ENCODE results near the gene PSMD14.

Gene PSMD14

DNA sequence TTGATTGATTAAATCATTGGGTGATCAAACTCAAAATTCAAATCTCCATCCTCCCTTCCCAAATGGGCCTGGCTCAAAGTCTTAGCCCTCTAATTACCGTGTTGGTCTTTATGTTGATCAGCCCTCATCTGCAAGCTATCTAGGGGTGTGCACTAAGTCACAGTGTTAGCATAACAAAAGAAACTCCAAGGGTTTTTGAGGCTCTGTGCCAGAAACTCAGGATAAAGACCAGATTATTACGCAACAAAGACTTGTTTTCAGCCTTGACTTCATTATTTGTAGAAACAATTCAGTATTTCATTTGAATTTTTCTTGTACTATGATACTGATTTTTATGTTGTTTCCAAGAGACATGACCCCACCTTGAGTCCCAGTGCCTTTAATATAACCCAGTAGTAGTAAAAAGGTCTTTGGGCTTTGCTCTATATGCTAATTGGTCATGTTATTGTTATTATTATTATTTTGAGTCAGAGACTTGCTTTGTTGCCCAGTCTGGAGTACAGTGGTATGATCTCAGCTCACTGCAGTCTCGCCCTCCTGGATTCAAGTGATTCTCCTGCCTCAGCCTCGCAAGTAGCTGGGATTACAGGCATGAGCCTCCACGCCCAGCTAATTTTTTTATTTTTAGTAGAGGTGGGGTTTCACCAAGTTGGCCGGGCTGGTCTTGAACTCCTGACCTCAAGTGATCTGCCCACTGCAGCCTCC is 13.9 kb downstream of the PSMD14 start:
- ChIA-PET CTCF (interaction anchor here (0.5 to 0.6 kb wide), 2 partner anchors 17 to 201 kb away, joined by 3 read pairs; no protein-coding TSS in a partner anchor), POLR2A (interaction anchor here (1.2 kb wide), 1 partner anchor 14 kb away, joined by 3 read pairs; the partner anchor contains the start of gene PSMD14)
- H3K36me3 ChIP-seq (ENCODE audit: control insufficient read depth in 2 of 2, insufficient read depth in 1 of 2, low read length in 2 of 2), result peaks cover 14 to 64% of the 10 kb centered on the region in 2 experiments; a peak in 2 of 3 replicates

DNA sequence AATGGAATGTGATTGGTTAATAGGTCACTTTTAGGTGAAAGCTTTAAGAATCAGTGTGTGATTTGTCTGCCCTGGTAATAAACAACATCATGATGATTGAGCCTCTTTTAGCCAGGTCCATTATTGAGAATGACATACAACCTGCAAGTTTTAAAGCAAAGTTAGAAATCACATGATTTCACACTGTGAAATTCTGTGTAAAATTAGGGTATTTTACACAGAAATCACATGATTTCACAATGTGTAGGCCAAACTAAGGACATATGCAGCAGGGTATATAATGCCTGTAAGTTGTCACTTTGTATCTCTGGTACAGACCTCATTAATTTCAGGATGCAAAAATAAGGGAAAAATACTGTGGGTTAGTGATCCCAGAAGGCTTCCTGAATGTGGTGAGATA is 16.7 kb downstream of the PSMD14 start:
- H3K27ac ChIP-seq (ENCODE audit: extremely low read depth, low read depth, low read length), result no peak overlapping the region
- H3K4me3 ChIP-seq (ENCODE audit: low read depth, low read length), result no peak overlapping the region
- CTCF ChIA-PET, result no interaction called here
- TF ChIP-seq ZNF114 (tag by site-specific recombination; IDR thresholded peaks at IDR 0.05), result no peak
- no peak for TF ChIP-seq ZNF571 (tag by site-specific recombination; IDR thresholded peaks at IDR 0.05)
- no peak for TF ChIP-seq ZNF335 (tag by site-specific recombination; conservative IDR thresholded peaks at IDR 0.05)
- TF ChIP-seq, protein P1, sequence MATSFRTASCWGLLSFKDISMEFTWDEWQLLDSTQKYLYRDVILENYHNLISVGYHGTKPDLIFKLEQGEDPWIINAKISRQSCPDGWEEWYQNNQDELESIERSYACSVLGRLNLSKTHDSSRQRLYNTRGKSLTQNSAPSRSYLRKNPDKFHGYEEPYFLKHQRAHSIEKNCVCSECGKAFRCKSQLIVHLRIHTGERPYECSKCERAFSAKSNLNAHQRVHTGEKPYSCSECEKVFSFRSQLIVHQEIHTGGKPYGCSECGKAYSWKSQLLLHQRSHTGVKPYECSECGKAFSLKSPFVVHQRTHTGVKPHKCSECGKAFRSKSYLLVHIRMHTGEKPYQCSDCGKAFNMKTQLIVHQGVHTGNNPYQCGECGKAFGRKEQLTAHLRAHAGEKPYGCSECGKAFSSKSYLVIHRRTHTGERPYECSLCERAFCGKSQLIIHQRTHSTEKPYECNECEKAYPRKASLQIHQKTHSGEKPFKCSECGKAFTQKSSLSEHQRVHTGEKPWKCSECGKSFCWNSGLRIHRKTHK (tag by site-specific recombination; IDR thresholded peaks at IDR 0.05), result no peak
- TF ChIP-seq, protein P2, sequence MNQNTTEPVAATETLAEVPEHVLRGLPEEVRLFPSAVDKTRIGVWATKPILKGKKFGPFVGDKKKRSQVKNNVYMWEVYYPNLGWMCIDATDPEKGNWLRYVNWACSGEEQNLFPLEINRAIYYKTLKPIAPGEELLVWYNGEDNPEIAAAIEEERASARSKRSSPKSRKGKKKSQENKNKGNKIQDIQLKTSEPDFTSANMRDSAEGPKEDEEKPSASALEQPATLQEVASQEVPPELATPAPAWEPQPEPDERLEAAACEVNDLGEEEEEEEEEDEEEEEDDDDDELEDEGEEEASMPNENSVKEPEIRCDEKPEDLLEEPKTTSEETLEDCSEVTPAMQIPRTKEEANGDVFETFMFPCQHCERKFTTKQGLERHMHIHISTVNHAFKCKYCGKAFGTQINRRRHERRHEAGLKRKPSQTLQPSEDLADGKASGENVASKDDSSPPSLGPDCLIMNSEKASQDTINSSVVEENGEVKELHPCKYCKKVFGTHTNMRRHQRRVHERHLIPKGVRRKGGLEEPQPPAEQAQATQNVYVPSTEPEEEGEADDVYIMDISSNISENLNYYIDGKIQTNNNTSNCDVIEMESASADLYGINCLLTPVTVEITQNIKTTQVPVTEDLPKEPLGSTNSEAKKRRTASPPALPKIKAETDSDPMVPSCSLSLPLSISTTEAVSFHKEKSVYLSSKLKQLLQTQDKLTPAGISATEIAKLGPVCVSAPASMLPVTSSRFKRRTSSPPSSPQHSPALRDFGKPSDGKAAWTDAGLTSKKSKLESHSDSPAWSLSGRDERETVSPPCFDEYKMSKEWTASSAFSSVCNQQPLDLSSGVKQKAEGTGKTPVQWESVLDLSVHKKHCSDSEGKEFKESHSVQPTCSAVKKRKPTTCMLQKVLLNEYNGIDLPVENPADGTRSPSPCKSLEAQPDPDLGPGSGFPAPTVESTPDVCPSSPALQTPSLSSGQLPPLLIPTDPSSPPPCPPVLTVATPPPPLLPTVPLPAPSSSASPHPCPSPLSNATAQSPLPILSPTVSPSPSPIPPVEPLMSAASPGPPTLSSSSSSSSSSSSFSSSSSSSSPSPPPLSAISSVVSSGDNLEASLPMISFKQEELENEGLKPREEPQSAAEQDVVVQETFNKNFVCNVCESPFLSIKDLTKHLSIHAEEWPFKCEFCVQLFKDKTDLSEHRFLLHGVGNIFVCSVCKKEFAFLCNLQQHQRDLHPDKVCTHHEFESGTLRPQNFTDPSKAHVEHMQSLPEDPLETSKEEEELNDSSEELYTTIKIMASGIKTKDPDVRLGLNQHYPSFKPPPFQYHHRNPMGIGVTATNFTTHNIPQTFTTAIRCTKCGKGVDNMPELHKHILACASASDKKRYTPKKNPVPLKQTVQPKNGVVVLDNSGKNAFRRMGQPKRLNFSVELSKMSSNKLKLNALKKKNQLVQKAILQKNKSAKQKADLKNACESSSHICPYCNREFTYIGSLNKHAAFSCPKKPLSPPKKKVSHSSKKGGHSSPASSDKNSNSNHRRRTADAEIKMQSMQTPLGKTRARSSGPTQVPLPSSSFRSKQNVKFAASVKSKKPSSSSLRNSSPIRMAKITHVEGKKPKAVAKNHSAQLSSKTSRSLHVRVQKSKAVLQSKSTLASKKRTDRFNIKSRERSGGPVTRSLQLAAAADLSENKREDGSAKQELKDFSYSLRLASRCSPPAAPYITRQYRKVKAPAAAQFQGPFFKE (tag by site-specific recombination; IDR thresholded peaks at IDR 0.05; ENCODE audit: borderline replicate concordance), result no peak
- no peak for TF ChIP-seq ZNF561 (tag by site-specific recombination; IDR thresholded peaks at IDR 0.05; ENCODE audit: borderline replicate concordance)
- no peak for TF ChIP-seq ZNF792 (tag by site-specific recombination; IDR thresholded peaks at IDR 0.05)
- TF ChIP-seq ZNF501 (tag by site-specific recombination; IDR thresholded peaks at IDR 0.05), result no peak
- no peak for TF ChIP-seq ZNF394 (tag by site-specific recombination; IDR thresholded peaks at IDR 0.05; ENCODE audit: borderline replicate concordance)
- no peak for TF ChIP-seq ZNF621 (tag by site-specific recombination; IDR thresholded peaks at IDR 0.05)
- no peak for TF ChIP-seq ZSCAN30 (tag by site-specific recombination; IDR thresholded peaks at IDR 0.05)
- no peak for TF ChIP-seq ZNF184 (tag by site-specific recombination; IDR thresholded peaks at IDR 0.05)
- no peak for TF ChIP-seq ZNF221 (tag by site-specific recombination; IDR thresholded peaks at IDR 0.05; ENCODE audit: borderline replicate concordance)
- TF ChIP-seq HOXC10 (CRISPR knock-in tag; IDR thresholded peaks at IDR 0.05), result no peak
- TF ChIP-seq, protein P3, sequence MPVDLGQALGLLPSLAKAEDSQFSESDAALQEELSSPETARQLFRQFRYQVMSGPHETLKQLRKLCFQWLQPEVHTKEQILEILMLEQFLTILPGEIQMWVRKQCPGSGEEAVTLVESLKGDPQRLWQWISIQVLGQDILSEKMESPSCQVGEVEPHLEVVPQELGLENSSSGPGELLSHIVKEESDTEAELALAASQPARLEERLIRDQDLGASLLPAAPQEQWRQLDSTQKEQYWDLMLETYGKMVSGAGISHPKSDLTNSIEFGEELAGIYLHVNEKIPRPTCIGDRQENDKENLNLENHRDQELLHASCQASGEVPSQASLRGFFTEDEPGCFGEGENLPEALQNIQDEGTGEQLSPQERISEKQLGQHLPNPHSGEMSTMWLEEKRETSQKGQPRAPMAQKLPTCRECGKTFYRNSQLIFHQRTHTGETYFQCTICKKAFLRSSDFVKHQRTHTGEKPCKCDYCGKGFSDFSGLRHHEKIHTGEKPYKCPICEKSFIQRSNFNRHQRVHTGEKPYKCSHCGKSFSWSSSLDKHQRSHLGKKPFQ (tag by site-specific recombination; IDR thresholded peaks at IDR 0.05), result no peak
- TF ChIP-seq ZNF658 (tag by site-specific recombination; IDR thresholded peaks at IDR 0.05), result no peak
- no peak for TF ChIP-seq ZFP69B (tag by site-specific recombination; IDR thresholded peaks at IDR 0.05)
- no peak for TF ChIP-seq MEIS1 (CRISPR knock-in tag; IDR thresholded peaks at IDR 0.05; ENCODE audit: borderline replicate concordance)
- H3K4me1 ChIP-seq (ENCODE audit: control insufficient read depth, insufficient read depth, low read length), result no peaks in the 10 kb centered on the region
- peaks cover 14 to 60% of the 10 kb centered on the region in 2 experiments; a peak in 2 of 3 replicates for H3K36me3 ChIP-seq (ENCODE audit: control insufficient read depth in 2 of 2, insufficient read depth in 1 of 2, low read length in 2 of 2)
- POLR2A ChIA-PET, result no interaction called here
- H3K9me3 ChIP-seq (ENCODE audit: control insufficient read depth, insufficient read depth, low read depth, low read length), result no peaks in the 10 kb centered on the region

More for the DNA sequence above, 13.9 kb downstream of the PSMD14 start:
- TF ChIP-seq ZNF629 (tag by site-specific recombination; IDR thresholded peaks at IDR 0.05) (no peak), ZSCAN23 (tag by site-specific recombination; IDR thresholded peaks at IDR 0.05) (no peak)
- H3K27ac ChIP-seq (ENCODE audit: extremely low read depth, low read depth, low read length), result no peak overlapping the region
- H3K9me3 ChIP-seq (ENCODE audit: control insufficient read depth, insufficient read depth, low read depth, low read length), result no peaks in the 10 kb centered on the region
- no peak overlapping the region for H3K4me3 ChIP-seq (ENCODE audit: low read depth, low read length)
- H3K4me1 ChIP-seq (ENCODE audit: control insufficient read depth, insufficient read depth, low read length), result no peaks in the 10 kb centered on the region

Data from HEK293 (cell line).